22Rv1 (cell line): ENCODE measurements around the gene RPGR.

Source experiments
- H3K27ac ChIP-seq: fragments of 450-650 bp; 2 replicates; pipeline ENCODE4 v1.5.1; 2017
- CTCF ChIP-seq: fragments of 450-650 bp; IDR thresholded peaks from 2 replicates; pipeline ENCODE4 v1.5.1; 2017; ENCODE audit warnings: mild to moderate bottlenecking
- ZFX ChIP-seq: fragments of 450-650 bp; IDR thresholded peaks from 2 replicates; pipeline ENCODE4 v1.6.1; 2017; ENCODE audit warnings: antibody characterized with exemption, borderline replicate concordance

RPGR gene

GRCh38 chrX:38320819-38321218, 6.5 kb downstream of the RPGR start:
- TF ChIP-seq CTCF (no peak), ZFX (no peak)
- H3K27ac ChIP-seq = no peak overlapping the region

DNA sequence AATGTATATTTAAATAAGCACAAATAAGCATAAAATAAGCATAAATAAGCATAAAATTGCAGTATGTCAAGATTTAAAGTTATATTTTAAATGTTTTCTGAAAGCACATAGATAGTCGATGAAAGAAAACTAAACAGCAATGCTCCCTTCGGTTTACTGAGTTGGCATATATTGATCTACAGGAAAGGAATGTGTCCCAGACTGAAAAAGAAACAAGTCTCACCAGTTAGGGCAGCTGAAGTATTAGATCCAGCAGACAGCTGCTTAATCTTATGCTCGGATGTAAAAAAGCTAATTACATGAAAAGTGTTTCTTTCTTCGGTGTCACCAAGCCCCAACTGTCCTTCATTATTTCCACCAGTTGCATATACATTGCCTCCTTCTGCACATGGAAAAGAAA, 8.7 kb downstream of the RPGR start:
- H3K27ac ChIP-seq = no peak overlapping the region
- no peak for TF ChIP-seq CTCF
- TF ChIP-seq ZFX = no peak

- H3K27ac ChIP-seq = no peak overlapping the region
- TF ChIP-seq CTCF = no peak
- no peak for TF ChIP-seq ZFX
Measured at GRCh38 chrX:38318196-38318595, 9.1 kb downstream of the RPGR start.

- H3K27ac ChIP-seq = no peak overlapping the region
- TF ChIP-seq ZFX = no peak
Measured at GRCh38 chrX:38315186-38315585, 12.1 kb downstream of the RPGR start.

- TF ChIP-seq ZFX (no peak), CTCF (no peak)
- no peak overlapping the region for H3K27ac ChIP-seq
Measured at GRCh38 chrX:38313190-38313589, 14.1 kb downstream of the RPGR start.

DNA sequence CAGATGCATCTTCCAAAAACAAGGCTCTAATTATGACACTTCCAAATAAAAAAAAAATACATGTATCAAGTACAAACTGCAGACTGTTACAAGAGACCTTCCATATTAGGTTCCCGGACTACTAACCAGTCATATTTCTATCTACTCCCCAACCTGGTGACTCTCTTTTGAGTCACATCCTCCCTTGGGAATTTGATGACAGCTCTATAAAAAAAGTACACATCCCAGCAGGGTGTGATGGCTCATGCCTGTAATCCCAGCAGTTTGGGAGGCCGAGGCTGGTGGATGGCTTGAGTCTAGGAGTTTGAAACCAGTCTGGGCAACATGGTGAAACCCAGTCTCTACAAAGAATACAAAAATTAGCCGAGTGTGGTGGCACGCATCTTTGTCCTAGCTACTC, 14.9 kb downstream of the RPGR start:
- H3K27ac ChIP-seq = no peak overlapping the region
- TF ChIP-seq ZFX (no peak), CTCF (no peak)

- H3K27ac ChIP-seq = no peak overlapping the region
- TF ChIP-seq ZFX (no peak), CTCF (no peak)
Measured at GRCh38 chrX:38311743-38312142, 15.6 kb downstream of the RPGR start.

DNA sequence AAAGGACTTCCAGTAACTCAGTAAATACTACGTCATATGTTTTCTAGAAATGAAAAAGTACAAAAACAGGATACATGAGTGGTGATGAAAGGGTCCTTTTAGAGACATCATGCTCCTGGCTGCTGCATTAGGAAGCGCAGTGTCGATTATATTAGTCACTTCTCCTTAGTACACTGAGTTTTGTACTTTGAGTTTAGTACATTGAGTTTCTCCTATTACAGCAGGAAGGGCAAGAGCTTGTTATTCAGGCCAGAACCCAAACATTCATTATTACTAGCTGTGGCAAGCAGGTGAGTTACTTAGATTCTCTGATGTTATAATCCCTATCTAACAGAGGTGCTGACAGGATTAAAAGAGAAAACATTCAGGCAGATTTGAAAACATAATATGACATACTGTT, 21.3 kb downstream of the RPGR start:
- TF ChIP-seq ZFX = no peak
- TF ChIP-seq CTCF = no peak
- H3K27ac ChIP-seq = no peak overlapping the region
